ENCODE data around the gene RIMBP2. TPM values are rescaled to one million over a fixed set of nuclear protein-coding genes. Genes with fewer than 3 reads are reported as not detected.

RIMBP2 gene
- total and polyA plus RNA-seq, 9 of the 15 experiments (the other 6 are each of a cell fraction or from before 2014, with no cell fraction given) = not detected

- CTCF ChIA-PET (ENCODE audit: low intra/inter-chr PET ratio) = no interaction called here
These were observed 27.1 kb upstream of the RIMBP2 start for GRCh38 chr12:130743176-130743575.

GRCh38 chr12:130742716-130743115 lies 26.6 kb upstream of the RIMBP2 start:
- no TSS peak for BruUV-seq (replicated peaks)
- Histone ChIP-seq H3K79me2 (ENCODE audit: control insufficient read depth, insufficient read depth, low read length) (no peaks in the 10 kb centered on the region), H3K4me3 (no peak overlapping the region), H3K36me3 (ENCODE audit: control insufficient read depth, insufficient read depth, low read length) (no peaks in the 10 kb centered on the region), H3K27ac (ENCODE audit: extremely low read depth, low read depth, low read length) (no peak overlapping the region), H3K4me2 (ENCODE audit: insufficient read depth, low read length) (no peak overlapping the region), H2AFZ (ENCODE audit: low read depth, low read length) (no peak overlapping the region), H4K20me1 (replicated peaks; ENCODE audit: control insufficient read depth, insufficient read depth, low read length) (no peaks in the 10 kb centered on the region), H3K4me1 (replicated peaks in 1 of 2; ENCODE audit: control insufficient read depth in 2 of 2, insufficient read depth in 2 of 2, low read length in 2 of 2) (no peaks in the 10 kb centered on the region), H3K9ac (ENCODE audit: insufficient read depth in 1 of 2, low read depth in 2 of 2, low read length in 2 of 2) (no peak overlapping the region), H3K27me3 (ENCODE audit: control insufficient read depth in 2 of 2, insufficient read depth in 2 of 2, low read length in 2 of 2) (peaks cover under 1 to 11% of the 10 kb centered on the region in 2 experiments; a peak in 3 of 5 replicates), H3K9me3 (replicated peaks; ENCODE audit: control insufficient read depth, insufficient read depth, low read depth, low read length) (no peaks in the 10 kb centered on the region), H3K9me1 (ENCODE audit: control insufficient read depth, insufficient read depth, low read length) (no peaks in the 10 kb centered on the region)
- FAIRE-seq (no peak), DNase-seq (ENCODE audit: extremely low read depth in 1 of 4, low spot score in 3 of 4) (no peak), ATAC-seq (no peak)
- in situ Hi-C loops (cut with MboI) (loop anchor here (25.0 kb wide), 1 partner anchor 705 kb away; no protein-coding TSS in a partner anchor), intact Hi-C loops (cut with micrococcal nuclease) (loop anchor here (10.0 kb wide), 1 partner anchor 338 kb away; no protein-coding TSS in a partner anchor)
- POLR2A ChIA-PET = no interaction called here
- CTCF ChIA-PET (ENCODE audit: low intra/inter-chr PET ratio) = no interaction called here
- 0% methylated on average over 1 of the region's 1 CpG for WGBS (ENCODE audit: insufficient coverage, low coverage, missing lambda C conversion rate)
- peak; percentile 92 for TF ChIP-seq CUX1 (CRISPR knock-in tag; IDR thresholded peaks at IDR 0.05)
- no peak for TF ChIP-seq RBM15 (IDR thresholded peaks at IDR 0.05; ENCODE audit: insufficient read depth, low read length)
- no peak for TF ChIP-seq YY1 (IDR thresholded peaks at IDR 0.05; ENCODE audit: borderline replicate concordance in 1 of 3, control insufficient read depth in 1 of 3, extremely low read depth in 1 of 3, insufficient read depth in 3 of 3, insufficient read length in 1 of 3, insufficient replicate concordance in 2 of 3, low read depth in 1 of 3, low read length in 2 of 3)
- peak; percentile 94 for TF ChIP-seq DACH1 (IDR thresholded peaks at IDR 0.05; ENCODE audit: partially characterized antibody)
- no peak for TF ChIP-seq ARID3A (IDR thresholded peaks at IDR 0.05; ENCODE audit: borderline replicate concordance, low read depth, low read length)
- no peak for TF ChIP-seq KLF1 (tag; IDR thresholded peaks at IDR 0.05)

More at GRCh38 chr12:130743176-130743575, 27.1 kb upstream of the RIMBP2 start:
- WGBS (ENCODE audit: insufficient coverage, low coverage, missing lambda C conversion rate) = 0% methylated on average over 2 of the region's 2 CpGs
- Histone ChIP-seq H3K4me2 (ENCODE audit: insufficient read depth, low read length) (no peak overlapping the region), H3K9me1 (ENCODE audit: control insufficient read depth, insufficient read depth, low read length) (no peaks in the 10 kb centered on the region), H3K4me1 (replicated peaks in 1 of 2; ENCODE audit: control insufficient read depth in 2 of 2, insufficient read depth in 2 of 2, low read length in 2 of 2) (no peaks in the 10 kb centered on the region), H3K4me3 (no peak overlapping the region), H3K36me3 (ENCODE audit: control insufficient read depth, insufficient read depth, low read length) (no peaks in the 10 kb centered on the region), H3K79me2 (ENCODE audit: control insufficient read depth, insufficient read depth, low read length) (no peaks in the 10 kb centered on the region), H3K27me3 (ENCODE audit: control insufficient read depth in 2 of 2, insufficient read depth in 2 of 2, low read length in 2 of 2) (peaks cover 0 to 12% of the 10 kb centered on the region in 2 experiments; a peak in 2 of 5 replicates), H3K9ac (ENCODE audit: insufficient read depth in 1 of 2, low read depth in 2 of 2, low read length in 2 of 2) (no peak overlapping the region), H2AFZ (ENCODE audit: low read depth, low read length) (no peak overlapping the region), H4K20me1 (replicated peaks; ENCODE audit: control insufficient read depth, insufficient read depth, low read length) (no peaks in the 10 kb centered on the region), H3K27ac (ENCODE audit: extremely low read depth, low read depth, low read length) (no peak overlapping the region), H3K9me3 (replicated peaks; ENCODE audit: control insufficient read depth, insufficient read depth, low read depth, low read length) (no peaks in the 10 kb centered on the region)
- BruUV-seq (replicated peaks) = no TSS peak
- ATAC-seq (no peak), DNase-seq (ENCODE audit: extremely low read depth in 1 of 4, low spot score in 3 of 4) (no peak), FAIRE-seq (no peak)
- no peak for TF ChIP-seq PPARD (CRISPR knock-in tag; IDR thresholded peaks at IDR 0.05)
- intact Hi-C loops (cut with micrococcal nuclease) = loop anchor here (10.0 kb wide), 1 partner anchor 338 kb away; no protein-coding TSS in a partner anchor
- in situ Hi-C loops (cut with MboI) = loop anchor here (25.0 kb wide), 1 partner anchor 706 kb away; no protein-coding TSS in a partner anchor
- POLR2A ChIA-PET = no interaction called here

All from K562 (cell line).